Natural killer cell (primary cell): ENCODE data around the gene CSNK1G2. TPM values are rescaled to one million over a fixed set of nuclear protein-coding genes. Genes with fewer than 3 reads are reported as not detected.

Experiments used
- ATAC-seq, 3 donors: fragments of 150-1000 bp in 2 of 3; fragments of 200-7000 bp in 1 of 3; cut with Tn5 transposase; 1 replicate in 1 of 3; 2 replicates in 2 of 3; pipeline ENCODE4 v1.10.0; 2021; ENCODE audit warnings: mild to moderate bottlenecking in 2 of 3, moderate library complexity in 2 of 3
- DNase-seq, 2 donors: peaks; one replicate each; pipeline versions ENCODE4 v3.0.0 to v3.0.0-alpha.2; 2013 to 2021; ENCODE audit warnings: mixed read lengths in 1 of 2
- H3K27ac ChIP-seq: one replicate; pipeline ENCODE4 v1.5.1; 2013; ENCODE audit warnings: mild to moderate bottlenecking, low read length
- H3K27me3 ChIP-seq: one replicate; pipeline ENCODE4 v1.6.1; 2013; ENCODE audit warnings: low read length; ENCODE audit not compliant: control insufficient read depth, insufficient read depth
- H3K36me3 ChIP-seq: one replicate; pipeline ENCODE4 v1.6.1; 2013; ENCODE audit warnings: low read length; ENCODE audit not compliant: control insufficient read depth, insufficient read depth
- H3K4me1 ChIP-seq: one replicate; pipeline ENCODE4 v1.6.1; 2013; ENCODE audit warnings: low read length; ENCODE audit not compliant: control insufficient read depth, insufficient read depth
- H3K4me3 ChIP-seq: one replicate; pipeline ENCODE4 v1.5.1; 2013; ENCODE audit warnings: low read length
- H3K9me3 ChIP-seq: one replicate; pipeline ENCODE4 v1.6.1; 2013; ENCODE audit warnings: low read length; ENCODE audit not compliant: control insufficient read depth, insufficient read depth
- H3K27ac Mint-ChIP-seq, 2 donors: one replicate each; pipeline ENCODE4 v1.8.0; 2022; ENCODE audit warnings: mild to moderate bottlenecking in 2 of 2, mixed read lengths in 2 of 2, moderate library complexity in 1 of 2
- H3K27me3 Mint-ChIP-seq, 2 donors: one replicate each; pipeline ENCODE4 v1.8.0; 2022; ENCODE audit warnings: low read depth in 2 of 2, mixed read lengths in 2 of 2
- H3K36me3 Mint-ChIP-seq: one replicate; pipeline ENCODE4 v1.8.0; 2022; ENCODE audit warnings: mixed read lengths
- H3K4me1 Mint-ChIP-seq, 2 donors: one replicate each; pipeline ENCODE4 v1.8.0; 2022; ENCODE audit warnings: mixed read lengths in 2 of 2
- H3K4me3 Mint-ChIP-seq: one replicate; pipeline ENCODE4 v1.8.0; 2022; ENCODE audit warnings: mild to moderate bottlenecking, moderate library complexity, mixed read lengths
- H3K9me3 Mint-ChIP-seq, 2 donors: one replicate each; pipeline ENCODE4 v1.8.0; 2022; ENCODE audit warnings: mixed read lengths in 2 of 2
- CTCF ChIP-seq: fragments of 200-600 bp; IDR thresholded peaks from one replicate; pipeline ENCODE4 v1.8.0; 2022; ENCODE audit warnings: antibody characterized with exemption
- WGBS: methylation state at CpG from one replicate; pipeline ENCODE4 v1.1.7; 2013; ENCODE audit warnings: missing lambda C conversion rate; ENCODE audit not compliant: insufficient coverage; 5-methylcytosine and 5-hydroxymethylcytosine counted together
- intact Hi-C: fragments of 100-400 bp; cut with micrococcal nuclease; formaldehyde crosslinking; loops from one replicate; pipeline ENCODE4 v1.14.2; 2022
- total RNA-seq, 4 donors: library from RNA; stranded (reverse); fragments of 120-200 nt in 1 of 4; gene quantifications; one replicate each; pipeline versions ENCODE4 v1.2.3 to v1.2.4, GENCODE V29; 2013 to 2022

The CSNK1G2 gene
- total RNA-seq, 3 donors from 2014 or later (not counting 1 experiment from before 2014, with no cell fraction given): 138 to 143 (median 139) TPM

DNA sequence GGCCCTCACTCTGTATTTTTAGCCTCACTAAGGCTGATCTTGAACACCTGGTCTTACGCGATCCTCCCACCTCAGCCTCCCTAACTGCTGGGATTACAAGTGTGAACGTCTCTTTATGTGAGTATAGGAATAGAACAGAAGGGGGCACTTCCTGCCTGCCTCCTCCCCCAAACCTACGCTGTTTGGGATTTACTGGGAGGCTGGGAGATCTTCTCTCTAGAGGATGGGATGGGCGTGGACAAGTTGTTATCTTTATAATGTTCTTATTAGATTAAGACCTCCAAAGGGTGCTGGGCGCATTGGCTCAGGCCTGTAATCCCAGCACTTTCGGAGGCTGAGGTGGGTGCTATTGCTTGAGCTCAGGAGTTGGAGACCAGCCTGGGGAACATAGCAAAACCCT is 2.9 kb upstream of the CSNK1G2 start:
- Mint-ChIP-seq H3K27ac (peak overlapping the region; percentile 16 to 63), H3K36me3 (no peaks in the 10 kb centered on the region), H3K4me1 (peaks cover 17 to 42% of the 10 kb centered on the region in 2 donors), H3K27me3 (peaks cover 0 to 3% of the 10 kb centered on the region in 2 donors), H3K9me3 (no peaks in the 10 kb centered on the region), H3K4me3 (peak overlapping the region; percentile 21)
- Histone ChIP-seq H3K4me1 (peaks cover 35% of the 10 kb centered on the region), H3K27ac (no peak overlapping the region), H3K9me3 (no peaks in the 10 kb centered on the region), H3K36me3 (no peaks in the 10 kb centered on the region), H3K27me3 (no peaks in the 10 kb centered on the region), H3K4me3 (no peak overlapping the region)
- 100% methylated on average over 3 of the region's 7 CpGs for WGBS
- TF ChIP-seq CTCF: no peak
- no peak for DNase-seq
- intact Hi-C loops: no loop called here
- no peak for ATAC-seq

DNA sequence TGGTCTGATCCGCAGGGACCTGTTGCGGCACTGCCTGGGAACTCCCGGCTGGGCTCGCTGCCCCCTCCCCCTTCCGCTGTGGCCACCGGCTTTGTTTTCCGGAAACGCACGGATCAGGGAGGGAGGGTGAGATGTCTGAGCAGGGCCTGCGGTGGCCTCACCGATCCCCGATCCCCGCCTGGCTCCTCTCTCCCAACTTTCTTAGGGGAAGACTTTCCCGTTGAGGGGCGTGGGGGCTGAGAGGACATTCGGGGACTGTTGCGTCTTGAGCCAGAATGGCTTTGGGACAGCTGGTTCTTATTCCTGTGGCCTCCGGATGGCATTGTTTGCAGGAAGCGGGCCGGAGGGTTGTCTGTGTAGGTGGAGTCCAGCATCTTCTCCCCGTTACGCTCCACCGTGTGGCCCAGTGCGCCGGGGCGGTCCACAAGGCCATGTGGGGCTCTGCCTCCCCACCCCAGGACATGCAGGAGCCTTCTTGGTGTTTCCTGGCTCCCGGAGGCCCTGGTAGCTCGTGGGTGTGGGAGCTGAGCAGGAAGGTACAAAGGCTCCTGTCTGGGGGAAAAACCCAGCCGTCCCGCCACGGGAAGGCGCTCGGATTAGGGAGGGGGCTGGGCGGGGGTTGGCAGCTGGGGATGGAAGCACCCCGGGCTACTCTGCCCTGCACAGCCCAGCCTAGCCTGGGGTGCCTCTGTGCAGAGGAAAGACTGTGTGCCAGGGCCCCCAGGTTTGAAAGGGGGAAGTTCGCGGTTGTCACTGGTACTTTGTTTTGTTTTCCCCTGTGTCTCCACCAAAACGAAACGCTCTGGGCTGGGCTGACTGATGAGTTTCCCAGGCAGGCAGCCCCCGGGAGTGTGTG is 1.3 kb downstream of the CSNK1G2 start:
- Mint-ChIP-seq H3K27me3 (no peaks in the 10 kb centered on the region), H3K4me3 (peak overlapping the region; percentile 94), H3K4me1 (peaks cover 16 to 39% of the 10 kb centered on the region in 2 donors), H3K27ac (peak overlapping the region; percentile 94 to 96), H3K9me3 (no peaks in the 10 kb centered on the region), H3K36me3 (no peaks in the 10 kb centered on the region)
- no peaks in the 10 kb centered on the region for H3K27me3 ChIP-seq
- no peaks in the 10 kb centered on the region for H3K9me3 ChIP-seq
- H3K4me1 ChIP-seq: peaks cover 52% of the 10 kb centered on the region
- TF ChIP-seq CTCF: no peak
- peak overlapping the region; percentile 99 for H3K27ac ChIP-seq
- WGBS: 0% methylated on average over 39 of the region's 40 CpGs
- peak; percentile 43 to 66 (median 57) for ATAC-seq
- peak; percentile 78 to 92 for DNase-seq
- peaks cover 3% of the 10 kb centered on the region for H3K36me3 ChIP-seq
- intact Hi-C loops: no loop called here
- peak overlapping the region; percentile 78 for H3K4me3 ChIP-seq

GRCh38 chr19:1942934-1943555 is 2.1 kb downstream of the CSNK1G2 start:
- 4% methylated on average over 21 of the region's 21 CpGs for WGBS
- Histone ChIP-seq H3K36me3 (peaks cover 3% of the 10 kb centered on the region), H3K27ac (peak overlapping the region; percentile 99), H3K9me3 (no peaks in the 10 kb centered on the region), H3K27me3 (no peaks in the 10 kb centered on the region), H3K4me1 (peaks cover 60% of the 10 kb centered on the region), H3K4me3 (peak overlapping the region; percentile 78)
- TF ChIP-seq CTCF: no peak
- intact Hi-C loops: no loop called here
- peak overlapping the region; percentile 94 to 96 for H3K27ac Mint-ChIP-seq
- H3K9me3 Mint-ChIP-seq: no peaks in the 10 kb centered on the region
- peak in 1 of 2 donors; percentile 61 for DNase-seq
- H3K4me1 Mint-ChIP-seq: peaks cover 16 to 41% of the 10 kb centered on the region in 2 donors
- no peaks in the 10 kb centered on the region for H3K36me3 Mint-ChIP-seq
- H3K4me3 Mint-ChIP-seq: peak overlapping the region; percentile 94
- no peaks in the 10 kb centered on the region for H3K27me3 Mint-ChIP-seq
- no peak for ATAC-seq
